NCI-H345 treated with DMSO at 0.1 percent for 48 hours (cell line): ENCODE data around the gene ZCCHC24.

Experiments used
- DNase-seq: peaks from one replicate; lab custom pipeline; 2025; ENCODE audit not compliant: unreplicated experiment; lab: John Stamatoyannopoulos, UW

ZCCHC24 gene

DNA sequence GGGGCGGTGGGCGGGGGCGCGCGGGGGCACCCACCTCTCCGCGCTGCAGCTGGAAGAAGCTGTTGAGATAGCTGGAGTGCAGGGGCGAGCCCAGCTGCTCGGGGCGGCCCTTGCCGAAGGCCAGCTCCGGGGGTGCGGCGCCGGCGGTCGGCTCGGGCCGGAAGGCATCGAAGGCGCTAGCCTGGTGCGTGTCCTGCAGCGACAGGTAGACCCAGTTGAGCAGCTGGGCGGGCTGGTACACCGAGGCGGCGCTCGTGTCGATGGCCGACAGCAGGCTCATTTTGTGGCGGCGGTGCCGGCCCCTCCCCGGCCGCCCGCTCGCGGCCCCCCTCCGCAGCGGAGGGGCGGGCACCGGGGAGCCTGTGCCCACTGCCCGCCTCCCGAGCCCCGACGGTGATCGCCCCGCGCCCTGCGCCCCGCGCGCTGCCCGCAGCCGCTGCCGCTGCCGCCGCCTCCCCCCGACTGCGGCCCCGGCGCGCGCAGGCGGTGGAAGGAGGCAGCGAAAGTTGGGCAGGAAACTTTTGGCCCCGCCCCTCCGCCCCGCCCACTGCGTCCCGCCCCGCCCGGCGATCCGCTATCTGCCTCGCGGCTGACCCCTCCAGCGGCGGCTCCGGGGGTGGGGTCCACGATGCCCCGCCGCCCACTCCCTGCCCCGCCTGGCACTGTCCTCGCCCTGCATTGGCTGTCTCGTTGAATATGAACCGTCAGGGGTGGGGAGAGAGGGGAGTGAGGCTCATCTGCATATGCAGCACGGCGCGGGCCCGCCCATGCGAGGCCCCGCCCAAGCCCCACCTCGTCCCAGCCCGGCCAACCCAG, at the start of gene ZCCHC24:
ZCCHC24 (minus strand) TSS at position 464 of the 816 bp plus-strand sequence; CDS start at position 280, 184 bp downstream.
- DNase-seq = peak; percentile 42

GRCh38 chr10:79493806-79494205, 48.4 kb upstream of the ZCCHC24 start:
- no peak for DNase-seq

GRCh38 chr10:79492839-79493238, 47.4 kb upstream of the ZCCHC24 start:
- no peak for DNase-seq

GRCh38 chr10:79492256-79492655, 46.8 kb upstream of the ZCCHC24 start:
- no peak for DNase-seq

DNA sequence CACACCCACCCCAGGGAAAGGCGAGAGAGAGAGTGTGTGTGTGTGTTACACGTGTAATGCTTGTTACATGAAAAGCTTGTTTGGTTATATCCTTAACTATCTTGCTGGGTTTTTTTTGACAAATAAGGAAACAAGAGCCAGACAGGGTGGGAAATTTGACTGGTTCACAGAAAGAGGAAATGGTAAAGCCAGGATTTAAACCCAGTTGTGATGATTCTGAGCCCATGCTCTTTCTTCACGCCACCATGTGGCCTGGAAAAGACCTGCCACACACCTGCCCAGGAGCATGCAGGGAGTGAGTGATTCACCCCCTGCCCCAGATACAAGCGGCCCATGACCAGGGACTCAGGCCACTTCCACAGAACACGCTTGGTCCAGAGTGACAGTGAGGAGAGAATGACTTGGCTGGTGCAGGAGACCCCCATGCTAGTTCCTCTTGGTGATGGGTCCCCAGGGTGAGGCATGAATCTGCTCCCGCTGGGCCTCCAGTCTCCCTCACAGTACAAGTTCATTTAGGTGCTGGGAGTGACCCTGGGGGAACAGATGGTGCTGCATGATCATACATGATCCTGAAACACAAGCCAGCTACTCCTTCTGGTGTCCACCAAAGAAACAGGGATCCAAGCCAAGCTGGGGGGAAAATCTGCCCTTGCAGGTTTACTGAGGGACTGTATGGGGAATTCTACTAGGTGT, 45.9 kb upstream of the ZCCHC24 start:
- DNase-seq = no peak

DNA sequence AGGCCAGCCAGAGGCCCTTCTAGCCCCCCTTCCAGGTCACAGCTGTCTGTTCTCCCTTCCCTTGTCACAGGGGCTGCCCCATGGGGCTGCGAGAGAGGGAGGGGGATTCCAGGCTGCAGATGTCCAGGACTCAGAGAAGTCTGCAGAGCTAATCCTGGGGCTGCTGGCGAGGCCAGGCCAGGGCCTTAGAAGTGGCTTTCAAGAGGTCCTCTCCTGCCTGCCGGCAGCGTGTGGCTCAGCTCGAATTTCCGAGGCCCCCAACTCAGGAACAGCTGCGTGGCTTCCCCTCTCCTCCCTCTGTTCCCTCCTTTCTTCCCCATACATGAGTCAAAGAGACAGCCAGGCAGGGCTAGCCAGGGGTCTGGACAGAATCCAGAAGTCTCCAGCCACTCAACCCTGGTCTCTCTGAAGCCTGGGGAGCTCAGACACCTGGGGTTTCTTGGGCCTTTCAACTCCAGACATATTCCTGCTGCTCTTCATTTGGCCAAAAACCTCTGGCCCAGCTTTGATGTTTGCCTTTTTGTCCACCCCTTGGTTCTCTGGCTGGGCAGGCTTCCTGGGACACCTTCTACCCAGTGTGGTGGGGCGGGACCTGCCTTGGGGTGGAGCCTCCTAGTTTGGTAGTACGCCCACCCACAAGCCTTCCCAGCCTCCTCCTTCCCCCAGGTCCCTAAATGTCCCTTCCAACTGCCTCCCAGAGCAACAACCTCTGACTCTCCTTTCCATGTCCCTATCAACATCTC, 45.1 kb upstream of the ZCCHC24 start:
- no peak for DNase-seq

- DNase-seq = no peak
Measured at GRCh38 chr10:79488870-79489269, 43.4 kb upstream of the ZCCHC24 start.

DNA sequence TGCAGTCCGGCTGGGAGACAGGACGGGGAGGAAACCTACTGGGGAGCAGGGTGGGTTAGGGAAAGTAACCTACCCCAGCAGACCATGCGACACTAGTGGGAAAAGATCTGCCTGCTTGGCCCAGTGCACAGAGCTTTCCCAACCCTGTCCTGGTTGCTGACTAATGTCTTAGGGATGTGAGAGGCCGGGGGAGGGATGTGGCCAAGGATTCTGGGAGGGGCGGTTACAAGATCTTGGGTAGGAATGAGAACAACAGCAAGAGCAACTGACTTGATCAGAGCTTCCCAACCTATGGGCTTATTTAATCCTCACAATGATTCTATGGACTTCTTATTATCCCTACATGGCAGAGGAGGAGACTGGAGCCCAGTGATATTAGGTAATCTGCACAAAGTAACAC, 42.9 kb upstream of the ZCCHC24 start:
- no peak for DNase-seq

- DNase-seq = no peak
Measured at GRCh38 chr10:79487296-79488194, 42.1 kb upstream of the ZCCHC24 start.

DNA sequence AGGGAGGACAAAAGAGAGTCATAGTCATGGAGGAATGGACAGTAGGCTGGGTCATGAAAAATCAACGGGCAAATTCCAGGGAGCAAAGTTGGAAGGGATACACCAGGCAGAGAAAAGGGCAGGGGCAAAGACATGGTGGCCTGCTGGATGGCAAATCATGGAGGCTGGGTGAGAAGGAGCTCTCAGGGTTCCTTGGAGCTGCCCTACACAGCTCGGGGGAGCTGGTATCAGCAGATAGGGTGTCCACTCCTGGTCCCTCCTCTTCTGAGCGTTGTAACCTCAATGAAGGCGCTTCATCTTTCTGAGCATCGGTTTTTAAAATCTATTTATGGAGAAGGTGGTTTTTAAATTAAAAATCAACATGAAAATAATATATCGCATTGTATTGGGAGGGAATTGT, 39.1 kb upstream of the ZCCHC24 start:
- DNase-seq = no peak

- DNase-seq = no peak
Measured at GRCh38 chr10:79483948-79484347, 38.5 kb upstream of the ZCCHC24 start.

DNA sequence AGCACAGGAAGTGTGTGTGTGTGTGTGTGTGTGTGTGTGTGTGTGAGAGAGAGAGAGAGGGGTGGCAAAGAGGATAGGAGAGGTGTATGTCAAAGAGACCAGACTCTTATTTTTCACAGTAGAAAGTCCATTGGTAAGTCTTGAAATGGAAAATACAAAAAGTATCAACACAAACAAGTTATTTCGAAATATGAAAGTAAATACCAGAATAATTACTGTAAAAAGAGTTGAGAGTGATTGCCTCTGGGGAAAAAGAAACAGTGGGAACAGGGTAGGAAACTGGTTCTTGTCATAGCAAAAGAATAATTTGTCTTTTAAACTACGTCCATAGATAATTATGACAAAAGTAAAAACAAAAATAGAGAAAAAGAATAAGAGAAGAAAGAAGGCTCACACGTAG, 37.9 kb upstream of the ZCCHC24 start:
- DNase-seq = no peak

GRCh38 chr10:79482741-79483140, 37.3 kb upstream of the ZCCHC24 start:
- DNase-seq = no peak

- DNase-seq = no peak
Measured at GRCh38 chr10:79482304-79482703, 36.9 kb upstream of the ZCCHC24 start.

DNA sequence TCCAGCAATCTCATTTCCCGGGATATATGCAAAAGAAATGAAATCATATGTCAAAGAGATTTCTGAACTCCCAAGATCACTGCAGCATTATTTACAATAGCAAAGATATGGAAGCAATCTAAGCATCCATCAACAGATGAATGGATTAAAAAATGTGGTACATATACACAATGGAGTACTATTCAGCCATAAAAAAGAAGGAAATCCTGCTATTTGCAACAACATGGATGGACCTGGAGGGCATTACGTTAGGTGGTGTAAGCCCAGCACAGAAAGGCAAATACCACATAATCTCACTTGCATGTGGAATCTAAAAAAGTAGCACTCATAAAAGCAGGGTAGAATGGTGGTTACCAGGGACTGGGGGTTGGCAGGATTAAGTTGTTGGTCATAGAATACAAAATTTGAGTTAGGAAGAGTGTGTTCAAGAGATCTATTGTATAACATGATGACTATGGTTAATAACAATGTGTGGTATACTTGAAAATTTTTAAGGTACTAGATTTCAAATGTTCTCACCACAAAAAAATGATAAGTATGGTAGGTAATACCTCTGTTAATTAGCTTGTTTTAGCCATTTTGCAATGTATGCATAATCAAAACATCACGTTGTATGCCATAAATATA, 34.0 kb upstream of the ZCCHC24 start:
- DNase-seq = no peak

GRCh38 chr10:79477456-79477855, 32.0 kb upstream of the ZCCHC24 start:
- DNase-seq = no peak

- no peak for DNase-seq
Measured at GRCh38 chr10:79476645-79477044, 31.2 kb upstream of the ZCCHC24 start.

DNA sequence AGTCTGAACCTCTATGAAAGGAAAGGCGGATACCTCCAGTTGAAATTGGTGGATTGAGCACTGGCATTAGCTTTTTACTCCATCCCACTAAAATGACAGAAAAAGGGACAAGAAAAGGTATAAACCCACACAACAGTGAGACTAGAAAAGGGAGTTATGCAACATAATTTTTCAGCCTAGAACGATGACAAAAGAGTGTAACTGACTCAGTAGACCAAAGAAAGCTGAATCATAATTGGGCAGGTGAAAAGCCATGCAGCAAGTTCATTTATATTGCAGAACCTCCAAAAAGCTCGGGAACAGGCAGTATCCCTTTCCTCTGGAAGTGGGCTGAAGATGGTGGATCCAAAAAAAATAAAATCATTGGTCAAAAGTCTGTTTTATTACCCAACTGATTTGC, 30.5 kb upstream of the ZCCHC24 start:
- no peak for DNase-seq

DNA sequence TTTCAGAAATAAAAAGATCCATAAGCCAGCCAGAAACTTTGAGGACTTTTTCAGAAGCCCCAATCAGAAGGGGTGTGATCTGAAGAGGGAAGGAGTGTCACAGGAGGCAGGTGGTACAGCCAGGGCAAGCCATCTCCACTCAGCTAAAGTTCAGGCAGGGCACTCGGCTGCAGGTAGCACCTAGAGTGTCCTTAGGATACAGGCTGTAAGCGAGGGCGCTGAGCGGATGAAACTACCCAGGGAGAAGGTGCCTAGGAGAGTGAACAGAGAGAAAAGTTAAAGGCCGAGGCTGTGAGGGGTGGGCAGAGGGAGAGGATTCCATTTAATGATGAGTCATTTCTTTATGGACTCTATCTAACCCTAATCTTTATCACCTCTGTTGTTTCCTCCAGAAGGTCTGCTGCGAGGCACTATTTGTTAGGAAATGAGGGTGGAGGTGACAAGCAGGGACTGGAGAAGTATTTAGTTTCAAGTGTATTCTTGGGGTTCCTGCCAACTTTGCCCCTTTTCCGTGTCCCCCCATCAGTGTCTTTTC, 29.8 kb upstream of the ZCCHC24 start:
- DNase-seq = no peak

DNA sequence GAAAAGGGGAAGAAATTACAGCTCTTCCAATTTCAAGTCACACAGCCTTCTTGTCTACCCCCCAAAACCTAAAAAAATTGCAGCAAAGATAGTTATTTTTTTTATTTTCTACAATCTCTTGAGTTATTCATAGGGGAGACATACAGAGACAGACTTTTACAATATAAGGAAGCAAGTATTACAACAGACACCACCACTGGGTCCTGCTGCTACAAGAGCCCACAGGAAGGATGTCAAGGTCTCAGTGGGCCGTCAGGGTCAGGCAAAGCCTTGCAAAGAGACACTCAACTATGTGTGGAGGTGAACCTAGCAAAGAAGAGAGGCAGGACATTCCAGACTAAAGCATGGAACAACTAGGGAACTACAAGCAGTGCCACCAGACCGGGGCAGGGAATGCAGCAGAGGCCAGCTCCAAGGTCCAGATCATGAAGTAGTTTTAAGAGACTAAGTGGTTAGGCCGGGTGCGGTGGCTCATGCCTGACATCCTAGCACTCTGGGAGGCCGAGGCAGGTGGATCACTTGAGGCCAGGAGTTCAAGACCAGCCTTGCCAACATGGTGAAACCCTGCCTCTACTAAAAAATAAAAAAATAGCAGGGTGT, 28.2 kb upstream of the ZCCHC24 start:
- no peak for DNase-seq
